NCI-H2196 treated with DMSO at 0.1 percent for 48 hours (cell line): ENCODE results near the gene FARS2.

ENCODE experiments used
- DNase-seq: peaks from one replicate; lab custom pipeline; 2025; ENCODE audit not compliant: unreplicated experiment; lab: John Stamatoyannopoulos, UW

The FARS2 gene

GRCh38 chr6:5462856-5463255 is 201.5 kb downstream of the FARS2 start:
- DNase-seq = no peak

GRCh38 chr6:5463690-5464089 is 202.4 kb downstream of the FARS2 start:
- no peak for DNase-seq

GRCh38 chr6:5464099-5464885 is 203.0 kb downstream of the FARS2 start:
- DNase-seq = no peak

GRCh38 chr6:5466281-5467136 is 205.2 kb downstream of the FARS2 start:
- no peak for DNase-seq

- DNase-seq = no peak
These were observed 207.3 kb downstream of the FARS2 start for GRCh38 chr6:5468586-5468985.

GRCh38 chr6:5469101-5469846 is 208.0 kb downstream of the FARS2 start:
- no peak for DNase-seq

- DNase-seq = peak; percentile 58
These were observed 209.7 kb downstream of the FARS2 start for GRCh38 chr6:5471044-5471443.

GRCh38 chr6:5471637-5472398 is 210.5 kb downstream of the FARS2 start:
- peak; percentile 18 for DNase-seq

GRCh38 chr6:5472571-5472970 is 211.3 kb downstream of the FARS2 start:
- DNase-seq = no peak

- DNase-seq = no peak
These were observed 214.5 kb downstream of the FARS2 start for GRCh38 chr6:5475779-5476178.

GRCh38 chr6:5478380-5478779 is 217.1 kb downstream of the FARS2 start:
- DNase-seq = no peak

- no peak for DNase-seq
These were observed 219.7 kb downstream of the FARS2 start for GRCh38 chr6:5481033-5481432.

- no peak for DNase-seq
These were observed 220.4 kb downstream of the FARS2 start for GRCh38 chr6:5481750-5482149.

- DNase-seq = no peak
These were observed 221.3 kb downstream of the FARS2 start for GRCh38 chr6:5482619-5483018.

- no peak for DNase-seq
These were observed 223.4 kb downstream of the FARS2 start for GRCh38 chr6:5484692-5485091.

GRCh38 chr6:5486214-5486613 is 224.9 kb downstream of the FARS2 start:
- DNase-seq = no peak

GRCh38 chr6:5490501-5491069 is 229.3 kb downstream of the FARS2 start:
- DNase-seq = peak; percentile 12

GRCh38 chr6:5492356-5492755 is 231.0 kb downstream of the FARS2 start:
- DNase-seq = no peak

- no peak for DNase-seq
These were observed 232.5 kb downstream of the FARS2 start for GRCh38 chr6:5493806-5494205.

- no peak for DNase-seq
These were observed 236.7 kb downstream of the FARS2 start for GRCh38 chr6:5497896-5498578.
